ENCODE results near the gene CBLN3.
"Not testable (repeated sequence)": the region's sequence is repeated elsewhere in the genome, so short reads cannot be mapped to it uniquely, and the experiment has no call there.

The CBLN3 gene

GRCh38 chr14:24398653-24399446, 30.6 kb downstream of the CBLN3 start, which contains the start of gene NYNRIN:
Gene NYNRIN (plus strand): TSS chr14:24399003. CDS start chr14:24399247, 244 bp downstream.
- Histone ChIP-seq H3K9me3 (ENCODE audit: low read length) (no peaks in the 10 kb centered on the region), H3K4me1 (ENCODE audit: insufficient read depth, low read length) (peaks cover 9% of the 10 kb centered on the region), H3K36me3 (ENCODE audit: insufficient read depth, low read length) (no peaks in the 10 kb centered on the region), H3K27me3 (ENCODE audit: insufficient read depth, low read length) (peaks cover 59% of the 10 kb centered on the region), H2AFZ (ENCODE audit: low read depth, low read length) (peak within 1 kb of the TSS; percentile 90), H3K4me3 (ENCODE audit: low read length) (peak within 1 kb of the TSS; percentile 48)

DNA sequence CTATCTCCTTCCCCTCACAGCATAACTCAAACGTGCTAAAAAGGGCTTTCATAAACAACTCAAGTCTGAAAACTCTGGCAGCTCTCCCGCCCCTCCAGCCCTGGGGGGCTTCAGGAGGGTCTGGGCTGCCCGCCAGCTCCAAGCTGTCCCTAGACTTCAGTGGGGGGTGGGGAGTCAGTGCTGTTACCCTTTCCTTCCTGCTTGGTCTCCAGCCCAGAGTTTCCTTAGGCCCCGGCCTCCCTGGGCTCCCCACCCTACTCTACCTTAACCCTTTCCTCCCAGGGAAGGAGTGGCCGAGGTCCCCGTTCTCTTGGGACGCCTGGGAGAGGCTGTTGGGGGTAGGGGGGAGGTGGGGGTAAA, 31.2 kb downstream of the CBLN3 start:
- Histone ChIP-seq H3K36me3 (ENCODE audit: insufficient read depth, low read length) (no peaks in the 10 kb centered on the region), H3K27me3 (ENCODE audit: insufficient read depth, low read length) (peaks cover 59% of the 10 kb centered on the region), H3K4me3 (ENCODE audit: low read length) (no peak overlapping the region), H3K4me1 (ENCODE audit: insufficient read depth, low read length) (peaks cover 9% of the 10 kb centered on the region), H2AFZ (ENCODE audit: low read depth, low read length) (no peak overlapping the region), H3K9me3 (ENCODE audit: low read length) (no peaks in the 10 kb centered on the region)

- Histone ChIP-seq H3K4me3 (ENCODE audit: low read length) (no peak overlapping the region), H2AFZ (ENCODE audit: low read depth, low read length) (no peak overlapping the region), H3K4me1 (ENCODE audit: insufficient read depth, low read length) (peaks cover 9% of the 10 kb centered on the region), H3K36me3 (ENCODE audit: insufficient read depth, low read length) (no peaks in the 10 kb centered on the region), H3K9me3 (ENCODE audit: low read length) (no peaks in the 10 kb centered on the region), H3K27me3 (ENCODE audit: insufficient read depth, low read length) (peaks cover 56% of the 10 kb centered on the region)
Measured at GRCh38 chr14:24397639-24398292, 31.7 kb downstream of the CBLN3 start.

DNA sequence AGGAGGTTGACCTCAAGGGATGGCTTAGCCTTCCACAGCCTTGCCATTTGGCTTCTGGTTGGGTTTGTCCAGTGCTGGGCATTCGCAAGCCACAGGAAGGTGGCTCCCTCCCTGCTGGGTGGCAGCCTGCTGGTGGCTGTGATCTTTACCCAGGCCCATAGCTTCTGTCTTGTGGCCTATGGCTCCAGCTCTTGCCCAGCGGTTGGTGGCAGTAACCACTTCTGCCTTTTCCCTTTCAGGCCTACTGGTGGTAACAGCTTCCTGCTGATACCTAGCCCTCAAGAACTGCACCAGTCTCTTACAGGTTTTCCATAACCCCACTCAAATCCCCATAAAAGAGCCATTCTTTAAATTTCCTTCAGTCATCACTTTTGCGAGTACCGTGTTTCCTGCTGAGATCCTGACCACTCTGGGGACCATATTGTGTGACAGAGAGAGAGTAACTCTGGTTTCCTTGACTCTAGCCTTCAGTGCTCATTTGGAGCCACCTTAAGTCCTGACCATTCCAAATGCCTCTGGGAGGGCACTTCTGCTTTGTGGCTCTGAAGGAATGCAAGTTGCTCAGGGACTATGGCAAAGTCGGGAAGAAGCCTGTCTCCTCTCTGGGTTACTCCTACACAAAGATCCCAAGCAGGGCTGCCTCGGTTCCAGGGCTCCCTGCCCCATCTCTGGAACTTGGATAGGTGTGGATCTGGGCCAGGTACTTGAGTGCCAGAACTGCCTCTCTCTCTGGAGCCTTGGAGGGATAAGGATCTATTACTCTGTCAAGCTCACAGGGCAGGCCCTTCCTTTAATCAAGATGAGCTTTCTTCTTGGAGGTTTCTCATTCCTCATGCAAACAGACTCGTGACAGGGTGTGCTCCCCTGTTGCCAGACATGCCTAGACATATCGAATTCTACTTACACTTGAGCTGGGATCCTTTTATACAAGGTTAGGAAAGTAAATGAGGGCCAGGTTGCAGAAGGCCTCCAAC, 33.6 kb downstream of the CBLN3 start:
- Histone ChIP-seq H3K4me3 (ENCODE audit: low read length) (no peak overlapping the region), H3K36me3 (ENCODE audit: insufficient read depth, low read length) (no peaks in the 10 kb centered on the region), H3K4me1 (ENCODE audit: insufficient read depth, low read length) (peaks cover 9% of the 10 kb centered on the region), H3K9me3 (ENCODE audit: low read length) (no peaks in the 10 kb centered on the region), H2AFZ (ENCODE audit: low read depth, low read length) (no peak overlapping the region), H3K27me3 (ENCODE audit: insufficient read depth, low read length) (peaks cover 44% of the 10 kb centered on the region)

DNA sequence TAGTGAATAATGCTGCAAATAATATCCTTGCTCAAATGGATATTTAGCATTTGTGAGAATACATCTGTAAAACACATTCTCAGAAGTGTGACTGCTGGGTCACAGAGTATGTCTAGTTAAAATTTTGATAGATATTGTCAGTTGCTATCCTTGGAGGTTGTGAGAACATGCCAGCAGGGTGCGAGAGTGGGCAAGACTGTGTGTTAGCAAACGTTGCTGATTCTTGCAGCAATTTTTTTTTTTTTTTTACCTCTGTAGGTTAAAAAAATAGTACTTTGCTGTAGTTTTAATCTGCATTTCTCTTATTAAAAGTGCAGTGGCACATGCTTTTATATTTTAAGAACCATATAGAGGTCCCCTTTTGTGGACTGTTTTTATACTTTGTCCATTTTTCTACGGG, 35.2 kb downstream of the CBLN3 start:
- Histone ChIP-seq H3K36me3 (ENCODE audit: insufficient read depth, low read length) (no peaks in the 10 kb centered on the region), H3K9me3 (ENCODE audit: low read length) (no peaks in the 10 kb centered on the region), H2AFZ (ENCODE audit: low read depth, low read length) (no peak overlapping the region), H3K4me3 (ENCODE audit: low read length) (no peak overlapping the region), H3K27me3 (ENCODE audit: insufficient read depth, low read length) (peaks cover 32% of the 10 kb centered on the region), H3K4me1 (ENCODE audit: insufficient read depth, low read length) (peaks cover 5% of the 10 kb centered on the region)

DNA sequence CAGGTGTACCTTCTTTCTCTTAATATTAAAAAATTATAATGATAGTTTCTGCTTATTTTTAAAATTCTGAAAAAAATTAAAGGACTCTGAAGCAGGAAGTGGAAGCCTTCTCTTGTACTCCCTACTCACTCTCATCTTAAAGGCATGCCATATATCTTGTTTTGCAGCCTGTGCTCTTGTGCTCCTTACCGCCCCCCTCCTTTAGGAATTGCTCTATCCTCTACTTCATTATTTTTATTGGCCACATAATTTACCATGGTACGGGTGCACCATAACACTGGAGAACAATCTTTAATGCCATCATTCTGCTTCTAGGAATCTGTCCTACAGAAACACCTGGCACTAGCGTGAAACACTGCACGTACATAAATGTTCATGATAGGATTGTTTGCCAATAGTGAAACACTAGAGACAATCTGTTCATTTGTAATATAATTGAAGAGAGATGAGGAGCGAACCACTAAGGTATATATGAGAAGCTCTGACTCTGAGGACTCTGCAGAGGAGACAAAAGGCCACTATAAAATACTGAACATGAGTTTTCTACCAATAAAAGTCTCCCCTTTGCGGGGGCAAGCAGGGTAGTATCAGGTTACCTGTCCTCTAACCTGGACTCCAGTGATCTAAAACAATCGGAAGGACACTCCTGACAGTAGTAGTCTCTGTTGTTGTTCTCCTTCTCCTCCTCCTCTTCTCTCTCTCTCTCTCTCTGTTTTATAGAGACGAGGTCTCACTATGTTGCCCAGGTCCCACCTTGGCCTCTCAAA, 37.0 kb downstream of the CBLN3 start:
- Histone ChIP-seq H3K9me3 (ENCODE audit: low read length) (no peaks in the 10 kb centered on the region), H3K36me3 (ENCODE audit: insufficient read depth, low read length) (no peaks in the 10 kb centered on the region), H3K27me3 (ENCODE audit: insufficient read depth, low read length) (peaks cover 28% of the 10 kb centered on the region), H3K4me1 (ENCODE audit: insufficient read depth, low read length) (peaks cover 2% of the 10 kb centered on the region), H3K4me3 (ENCODE audit: low read length) (no peak overlapping the region), H2AFZ (ENCODE audit: low read depth, low read length) (no peak overlapping the region)

DNA sequence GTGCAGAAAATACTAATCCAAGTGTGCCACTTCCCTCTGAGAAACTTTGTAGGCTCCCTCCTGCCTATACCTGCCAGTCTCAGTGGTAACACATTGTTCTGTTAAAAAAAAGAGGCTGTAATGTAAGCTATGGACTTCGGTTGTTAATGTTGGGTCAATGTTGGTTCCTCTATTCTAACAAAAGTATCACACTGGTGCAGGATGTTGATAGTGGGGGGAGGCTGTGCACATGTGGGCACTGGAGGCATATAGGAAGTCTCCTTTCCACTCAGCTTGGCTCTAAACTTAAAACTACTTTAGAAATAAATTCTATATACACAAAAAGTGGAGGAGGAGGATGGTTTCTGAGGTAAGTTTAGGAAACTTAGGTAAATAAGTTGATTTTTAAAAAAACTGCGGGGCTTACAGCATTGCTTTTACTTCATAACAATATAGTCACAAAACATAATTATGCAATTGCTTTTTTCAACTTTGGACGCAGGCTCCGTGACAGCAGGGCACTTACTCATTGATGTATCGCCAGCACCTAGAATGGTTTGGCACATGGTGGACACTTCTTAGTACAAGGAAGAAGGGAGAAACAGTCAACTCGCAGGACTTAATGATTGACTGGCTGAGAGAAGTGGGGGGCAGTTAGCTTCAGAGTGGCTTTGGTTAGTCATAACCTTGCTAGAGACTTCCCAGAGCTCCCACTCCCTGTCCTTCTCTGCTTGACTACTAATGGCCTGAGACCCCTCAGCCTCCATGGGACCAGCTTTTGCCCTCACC, 38.6 kb downstream of the CBLN3 start:
- Histone ChIP-seq H2AFZ (ENCODE audit: low read depth, low read length) (no peak overlapping the region), H3K9me3 (ENCODE audit: low read length) (no peaks in the 10 kb centered on the region), H3K27me3 (ENCODE audit: insufficient read depth, low read length) (peaks cover 12% of the 10 kb centered on the region), H3K36me3 (ENCODE audit: insufficient read depth, low read length) (no peaks in the 10 kb centered on the region), H3K4me3 (ENCODE audit: low read length) (no peak overlapping the region), H3K4me1 (ENCODE audit: insufficient read depth, low read length) (peaks cover 2% of the 10 kb centered on the region)

DNA sequence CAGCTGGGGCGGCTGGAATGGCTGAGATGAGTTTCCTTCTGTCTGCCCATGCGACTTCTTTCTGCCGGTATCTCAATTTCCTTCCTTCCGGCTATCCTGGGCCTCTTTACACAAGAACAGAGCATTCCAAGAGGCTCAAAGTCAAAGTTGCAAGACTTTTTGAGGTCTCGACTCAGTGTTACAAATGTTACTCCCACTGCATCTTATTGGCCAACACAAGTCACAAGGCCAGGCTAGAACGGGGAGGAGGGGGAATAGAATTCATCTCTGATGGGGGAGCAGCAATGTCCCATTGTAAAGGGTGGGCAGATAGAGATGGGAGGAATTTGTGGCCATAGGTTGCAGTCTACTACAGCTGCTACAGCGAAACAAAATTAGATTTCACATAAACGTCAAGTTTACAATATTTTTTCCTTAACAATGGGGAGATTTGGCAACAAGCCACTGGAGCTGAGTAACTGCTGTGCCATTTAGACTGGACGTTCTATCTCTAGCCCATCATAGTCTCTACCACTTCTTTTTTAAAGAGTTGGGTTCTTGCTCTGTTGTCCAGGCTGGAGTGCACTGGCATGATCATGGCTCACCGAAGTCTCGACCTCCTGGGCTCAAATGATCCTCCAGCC, 40.1 kb downstream of the CBLN3 start:
- Histone ChIP-seq H3K36me3 (ENCODE audit: insufficient read depth, low read length) (no peaks in the 10 kb centered on the region), H2AFZ (ENCODE audit: low read depth, low read length) (no peak overlapping the region), H3K4me1 (ENCODE audit: insufficient read depth, low read length) (peaks cover 2% of the 10 kb centered on the region), H3K27me3 (ENCODE audit: insufficient read depth, low read length) (peaks cover 4% of the 10 kb centered on the region), H3K9me3 (ENCODE audit: low read length) (no peaks in the 10 kb centered on the region), H3K4me3 (ENCODE audit: low read length) (no peak overlapping the region)

- Histone ChIP-seq H2AFZ (ENCODE audit: low read depth, low read length) (no peak overlapping the region), H3K9me3 (ENCODE audit: low read length) (no peaks in the 10 kb centered on the region), H3K36me3 (ENCODE audit: insufficient read depth, low read length) (no peaks in the 10 kb centered on the region), H3K4me1 (ENCODE audit: insufficient read depth, low read length) (peaks cover 2% of the 10 kb centered on the region), H3K27me3 (ENCODE audit: insufficient read depth, low read length) (peaks cover 4% of the 10 kb centered on the region), H3K4me3 (ENCODE audit: low read length) (no peak overlapping the region)
Measured at GRCh38 chr14:24388474-24389179, 40.8 kb downstream of the CBLN3 start.

GRCh38 chr14:24387579-24387978, 41.9 kb downstream of the CBLN3 start:
- H3K9me3 ChIP-seq (ENCODE audit: low read length); H3K4me1 ChIP-seq (ENCODE audit: insufficient read depth, low read length); H3K36me3 ChIP-seq (ENCODE audit: insufficient read depth, low read length); H3K4me3 ChIP-seq (ENCODE audit: low read length); H3K27me3 ChIP-seq (ENCODE audit: insufficient read depth, low read length); H2AFZ ChIP-seq (ENCODE audit: low read depth, low read length): not testable (repeated sequence)

GRCh38 chr14:24387009-24387345, 42.5 kb downstream of the CBLN3 start:
- H3K27me3 ChIP-seq (ENCODE audit: insufficient read depth, low read length), result peaks cover 4% of the 10 kb centered on the region
- H3K4me3 ChIP-seq (ENCODE audit: low read length), result no peak overlapping the region
- no peaks in the 10 kb centered on the region for H3K9me3 ChIP-seq (ENCODE audit: low read length)
- no peaks in the 10 kb centered on the region for H3K36me3 ChIP-seq (ENCODE audit: insufficient read depth, low read length)
- no peak overlapping the region for H2AFZ ChIP-seq (ENCODE audit: low read depth, low read length)
- peaks cover 2% of the 10 kb centered on the region for H3K4me1 ChIP-seq (ENCODE audit: insufficient read depth, low read length)

All from neuron (in vitro differentiated cells).